ENCODE data around the gene MAX.
"Not testable (repeated sequence)": the region's sequence is repeated elsewhere in the genome, so short reads cannot be mapped to it uniquely, and the experiment has no call there.

MAX gene

GRCh38 chr14:65032319-65032718 lies 70.0 kb downstream of the MAX start:
- no peak for DNase-seq

GRCh38 chr14:65031321-65031720 lies 71.0 kb downstream of the MAX start:
- DNase-seq = not testable (repeated sequence)

- no peak for DNase-seq
These were observed 73.4 kb downstream of the MAX start for GRCh38 chr14:65028937-65029336.

- no peak for DNase-seq
These were observed 75.1 kb downstream of the MAX start for GRCh38 chr14:65027127-65027799.

- no peak for DNase-seq
These were observed 75.8 kb downstream of the MAX start for GRCh38 chr14:65026526-65026925.

- no peak for DNase-seq
These were observed 76.5 kb downstream of the MAX start for GRCh38 chr14:65025818-65026217.
